GM19463 (cell line): ENCODE results near the gene TENT4B.

ENCODE experiments used
- ATAC-seq: cut with Tn5 transposase; IDR thresholded peaks from one replicate; pipeline ENCODE4 v1.9.1; 2021; ENCODE audit warnings: mild to moderate bottlenecking, moderate library complexity; ENCODE audit not compliant: unreplicated experiment

Gene TENT4B

GRCh38 chr16:50195276-50195675 is 42.2 kb downstream of the TENT4B start:
- ATAC-seq: no peak

DNA sequence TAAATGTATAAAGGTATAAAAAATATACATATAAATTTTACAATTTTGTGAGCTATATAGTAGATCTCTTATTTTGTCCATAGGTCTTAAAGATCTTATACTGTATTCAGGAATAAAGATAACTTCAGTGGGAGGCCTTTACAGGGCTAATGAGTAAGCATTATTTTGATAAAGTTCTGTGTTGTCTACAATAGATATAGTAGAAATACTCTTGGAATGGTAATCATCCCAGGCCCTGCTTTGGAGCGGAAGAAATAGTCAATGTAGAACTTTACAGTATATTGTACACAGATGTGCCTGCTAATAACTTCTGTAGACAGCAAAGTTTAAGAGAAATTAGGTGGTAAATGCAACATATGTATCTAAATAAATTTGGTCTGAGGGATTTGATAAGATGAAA is 42.6 kb downstream of the TENT4B start:
- no peak for ATAC-seq

- no peak for ATAC-seq
Observed at GRCh38 chr16:50197582-50197981, 44.5 kb downstream of the TENT4B start.

GRCh38 chr16:50198802-50199403 is 45.8 kb downstream of the TENT4B start:
- ATAC-seq: no peak

- no peak for ATAC-seq
Observed at GRCh38 chr16:50201787-50202186, 48.7 kb downstream of the TENT4B start.

DNA sequence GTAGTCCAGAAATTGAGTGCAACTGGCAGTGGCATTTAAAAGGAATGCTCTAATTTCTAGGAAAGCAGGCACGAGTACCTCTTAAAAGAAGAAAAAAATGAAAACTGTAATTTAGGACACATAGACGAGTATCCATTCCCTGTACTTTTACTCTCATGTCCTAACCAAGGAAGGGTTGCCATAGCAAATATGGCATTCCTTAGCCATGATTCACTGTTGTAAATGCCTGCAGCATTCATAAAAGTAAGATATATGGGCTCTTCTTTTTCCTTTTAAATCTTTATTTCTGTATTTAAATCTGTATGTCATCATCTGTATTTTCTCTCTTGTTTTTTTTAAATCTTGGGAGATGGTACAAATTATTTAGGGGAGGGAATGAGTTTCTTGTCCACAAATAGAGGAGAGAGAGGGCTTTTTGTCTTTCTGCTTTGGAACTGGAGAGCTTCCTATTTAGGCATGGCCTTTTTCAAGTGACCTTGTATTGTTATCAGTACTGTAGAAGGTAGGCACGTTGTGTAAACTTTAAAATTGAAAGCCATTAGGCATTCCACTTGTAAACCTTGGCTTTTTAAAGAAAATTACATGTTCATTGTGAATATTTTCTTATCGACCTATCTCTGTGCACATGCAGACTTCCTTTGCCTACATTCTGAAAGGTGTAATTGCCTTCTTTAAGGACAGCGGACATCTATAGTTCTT is 50.0 kb downstream of the TENT4B start:
- ATAC-seq: no peak

DNA sequence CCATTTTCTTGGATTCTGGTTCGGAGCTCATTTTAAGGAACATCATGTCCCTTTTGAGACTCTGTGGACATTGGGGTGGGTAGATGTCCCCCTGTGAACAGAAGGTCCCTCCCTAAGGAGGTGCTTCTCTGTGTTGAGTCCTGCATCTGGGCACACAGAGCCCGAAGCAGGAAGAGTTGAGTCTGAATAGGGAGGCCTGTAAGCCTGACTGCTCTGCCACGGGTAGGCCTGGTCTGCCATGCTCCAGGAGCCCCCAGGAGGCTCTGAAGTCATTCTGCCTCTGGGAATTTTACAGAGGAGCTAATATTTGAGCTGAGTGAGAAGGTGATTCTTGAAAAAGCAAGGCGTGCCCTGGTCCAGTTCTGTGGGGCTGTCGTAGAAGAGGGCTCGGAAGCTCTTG is 50.6 kb downstream of the TENT4B start:
- no peak for ATAC-seq

- ATAC-seq: no peak
Observed at GRCh38 chr16:50204453-50205108, 51.5 kb downstream of the TENT4B start.

DNA sequence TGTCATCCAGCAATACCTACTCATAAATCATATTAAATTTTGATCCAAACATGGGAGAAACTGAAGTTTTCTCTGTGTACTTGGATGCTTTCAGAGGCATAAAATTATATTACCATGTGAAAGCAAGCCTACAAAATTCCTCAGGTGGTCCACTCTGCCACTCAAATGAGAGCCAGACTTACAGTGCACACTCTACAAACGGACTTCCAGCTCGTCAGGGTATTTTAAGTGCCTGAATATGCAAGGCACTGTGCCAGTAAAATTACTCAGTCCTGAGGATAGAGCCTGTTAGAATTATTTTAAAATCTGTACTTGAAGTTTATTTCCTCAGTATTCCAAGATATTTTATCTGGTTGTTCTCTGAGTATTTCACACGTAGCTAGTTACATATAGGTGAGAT is 54.5 kb downstream of the TENT4B start:
- no peak for ATAC-seq

- ATAC-seq: no peak
Observed at GRCh38 chr16:50208460-50208931, 55.4 kb downstream of the TENT4B start.

- no peak for ATAC-seq
Observed at GRCh38 chr16:50209546-50210265, 56.6 kb downstream of the TENT4B start.

- ATAC-seq: peak; percentile 90
Observed at GRCh38 chr16:50210266-50211038, 57.3 kb downstream of the TENT4B start.

DNA sequence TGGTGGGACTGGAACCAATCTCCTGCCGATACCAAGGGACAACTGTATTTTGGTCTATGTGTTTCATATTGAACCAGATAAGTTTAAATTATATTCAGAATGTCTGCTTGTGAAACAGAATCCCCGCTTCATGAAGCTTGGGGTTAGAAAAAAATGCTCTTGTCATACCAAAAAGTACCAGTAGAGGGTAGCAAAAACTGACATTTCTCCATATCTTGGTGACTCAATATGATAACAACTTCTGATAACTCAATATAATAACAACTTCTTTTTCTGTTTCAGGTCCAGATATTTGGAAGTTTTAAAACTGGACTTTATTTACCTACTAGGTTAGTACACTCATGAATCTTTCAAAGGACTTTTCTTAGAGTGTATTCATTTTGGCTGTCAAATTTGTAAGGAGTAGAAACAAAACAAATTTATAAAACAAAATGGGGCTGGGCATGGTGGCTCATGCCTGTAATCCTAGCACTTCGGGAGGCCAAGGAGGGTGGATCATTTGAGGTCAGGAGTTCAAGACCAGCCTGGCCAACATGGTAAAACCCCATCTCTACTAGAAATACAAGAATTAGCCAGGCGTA is 60.9 kb downstream of the TENT4B start:
- no peak for ATAC-seq

GRCh38 chr16:50215680-50216079 is 62.6 kb downstream of the TENT4B start:
- ATAC-seq: no peak

GRCh38 chr16:50216231-50216630 is 63.1 kb downstream of the TENT4B start:
- no peak for ATAC-seq

GRCh38 chr16:50219402-50219975 is 66.4 kb downstream of the TENT4B start:
- no peak for ATAC-seq

- ATAC-seq: no peak
Observed at GRCh38 chr16:50224286-50224685, 71.2 kb downstream of the TENT4B start.

- no peak for ATAC-seq
Observed at GRCh38 chr16:50227120-50227519, 74.0 kb downstream of the TENT4B start.

DNA sequence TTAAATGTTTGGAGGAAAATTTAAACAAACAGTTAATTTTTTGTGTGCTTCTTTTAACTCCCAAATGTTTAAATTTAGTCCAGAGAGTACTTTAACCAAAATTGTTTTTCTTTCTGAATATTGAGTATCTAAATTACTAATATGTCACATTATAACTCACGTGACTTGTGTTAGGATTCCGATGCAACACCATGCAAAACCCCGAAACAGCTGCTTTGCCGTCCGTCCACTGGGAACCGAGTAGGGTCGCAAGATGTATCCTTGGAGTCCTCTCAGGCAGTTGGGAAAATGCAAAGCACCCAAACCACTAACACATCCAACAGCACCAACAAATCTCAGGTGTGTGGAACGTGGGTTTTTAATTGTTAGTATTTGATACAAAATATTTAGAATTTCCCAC is 74.6 kb downstream of the TENT4B start:
- ATAC-seq: no peak

DNA sequence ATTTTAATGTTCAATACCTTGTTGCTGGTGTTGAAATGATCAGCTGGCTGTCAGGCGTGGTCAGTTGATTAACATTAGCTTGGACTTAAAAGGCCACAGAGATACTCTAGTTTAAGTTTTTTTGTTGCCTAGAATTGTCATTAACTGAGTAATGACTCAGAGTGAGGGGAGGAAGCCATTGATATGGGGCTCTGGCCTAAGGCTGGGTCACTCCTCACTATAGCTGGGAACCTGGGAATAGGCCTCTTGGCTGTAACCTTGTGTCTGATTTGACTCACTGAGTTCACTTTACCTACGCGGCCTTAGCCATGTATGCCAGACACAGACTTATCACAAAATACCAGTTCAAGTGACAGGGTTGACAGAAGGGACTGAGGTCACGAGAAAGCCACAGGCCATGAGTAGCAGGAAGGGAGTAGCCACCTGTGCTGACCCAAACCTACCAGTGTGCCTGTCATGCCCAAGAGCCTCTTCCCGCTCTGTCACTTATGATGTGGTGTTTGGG is 75.3 kb downstream of the TENT4B start:
- ATAC-seq: no peak
